Neural progenitor cell (in vitro differentiated cells): ENCODE results near the gene RBP5.

Experiments used
- CTCF ChIP-seq: fragments of 200-600 bp; sonication (generic); IDR thresholded peaks from 2 replicates; pipeline ENCODE4 v1.5.1; 2017; ENCODE audit warnings: antibody characterized with exemption, mild to moderate bottlenecking
- EZH2 ChIP-seq: fragments of 200-600 bp; sonication (generic); IDR thresholded peaks from 2 replicates; pipeline ENCODE4 v1.6.1; 2017; ENCODE audit warnings: antibody characterized with exemption, mild to moderate bottlenecking, moderate library complexity
- EZH2phosphoT487 ChIP-seq: fragments of 200-600 bp; sonication (generic); IDR thresholded peaks from 2 replicates; pipeline ENCODE4 v1.6.1; 2017; ENCODE audit warnings: antibody characterized with exemption

- TF ChIP-seq CTCF (no peak), EZH2 (no peak), EZH2phosphoT487 (no peak)
Measured at GRCh38 chr12:7081037-7081436, 47.7 kb downstream of the RBP5 start.
